Bone marrow (tissue), 2 donors: ENCODE measurements around the gene COA1.
A peak's percentile ranks its signal among the peaks of the same experiment; 100 is the strongest.
"Not testable (repeated sequence)": the region's sequence is repeated elsewhere in the genome, so short reads cannot be mapped to it uniquely, and the experiment has no call there.

Source experiments
- DNase-seq, 2 donors: peaks; one replicate each; lab custom pipeline; 2025; lab: John Stamatoyannopoulos, UW

COA1 gene

GRCh38 chr7:43689115-43689514 is 40.2 kb downstream of the COA1 start:
- no peak for DNase-seq

GRCh38 chr7:43687866-43688265 is 41.5 kb downstream of the COA1 start:
- DNase-seq = not testable (repeated sequence)

DNA sequence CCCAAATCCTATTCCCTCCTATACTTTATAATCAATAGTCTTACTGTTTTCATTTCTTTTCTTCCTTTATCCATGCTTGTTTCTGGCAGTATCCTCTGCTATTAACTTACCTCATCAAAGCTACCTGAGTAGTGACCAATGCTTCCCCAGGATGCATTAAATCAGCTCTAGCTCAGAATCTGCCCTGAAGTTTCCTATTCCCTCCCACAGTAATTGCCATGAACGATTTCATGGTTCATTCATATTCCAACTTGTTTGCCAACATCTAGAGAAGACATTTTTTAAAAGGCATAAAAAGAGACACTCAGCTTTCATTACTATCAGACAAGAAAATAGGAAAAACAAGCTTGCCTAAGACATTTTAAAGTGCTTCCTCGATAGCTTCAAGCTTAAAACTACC is 42.3 kb downstream of the COA1 start:
- no peak for DNase-seq

- DNase-seq = no peak
Measured at GRCh38 chr7:43680736-43681135, 48.6 kb downstream of the COA1 start.

DNA sequence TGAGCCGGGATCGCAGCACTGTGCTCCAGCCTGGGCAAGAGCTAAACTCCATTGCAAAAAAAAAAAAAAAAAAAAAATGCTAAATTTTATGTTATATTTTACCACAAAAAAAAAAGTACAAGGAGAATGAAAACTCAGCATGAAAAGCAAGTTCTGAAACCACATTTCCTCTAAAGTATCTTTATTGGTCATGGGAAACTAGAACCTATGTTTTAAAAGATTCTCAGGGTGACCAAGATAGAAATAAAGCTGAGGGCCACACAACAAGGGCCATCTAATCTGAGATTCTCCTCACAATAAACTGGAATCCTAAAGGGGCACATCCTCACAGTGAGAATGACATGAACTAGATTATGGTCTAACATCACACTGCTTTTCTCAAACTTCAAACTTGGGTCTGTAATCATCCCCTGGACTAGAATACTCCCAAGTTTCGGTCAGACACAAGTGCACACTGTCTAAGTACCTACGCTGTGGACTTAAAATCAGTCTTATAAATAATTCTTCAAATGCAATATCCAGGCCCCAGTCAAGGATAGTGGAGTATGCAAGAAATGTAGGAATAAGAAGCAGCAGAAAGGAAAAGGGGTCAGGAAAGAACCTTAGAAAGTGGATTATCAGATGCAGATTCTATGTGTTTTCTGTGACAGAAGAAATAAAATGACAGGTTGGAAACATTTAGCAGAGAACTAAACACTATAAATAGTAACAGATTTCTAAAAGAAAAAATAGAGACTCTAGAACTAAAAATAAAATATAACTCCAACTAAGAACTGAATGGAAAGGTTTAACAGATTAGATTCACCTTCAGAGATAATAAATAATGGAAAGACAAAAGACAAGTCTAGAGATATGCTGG is 49.9 kb downstream of the COA1 start:
- DNase-seq = no peak

DNA sequence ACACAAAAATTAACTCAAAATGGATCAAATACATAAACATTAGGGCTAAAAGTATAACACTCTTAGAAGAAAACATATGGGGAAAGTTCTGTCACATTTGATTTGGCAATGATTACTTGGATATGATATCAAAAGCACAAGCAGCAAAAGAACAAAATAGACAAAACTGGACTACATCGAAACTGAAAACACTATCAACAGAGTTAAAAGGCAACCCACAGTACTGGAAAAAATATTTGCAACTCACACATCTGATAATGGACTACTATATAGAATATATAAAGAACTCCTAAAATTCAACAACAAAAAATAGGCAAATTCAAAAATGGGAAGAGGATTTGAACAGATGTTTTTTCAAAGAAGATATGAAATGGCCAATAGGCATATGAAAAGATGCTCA is 51.0 kb downstream of the COA1 start:
- no peak for DNase-seq

DNA sequence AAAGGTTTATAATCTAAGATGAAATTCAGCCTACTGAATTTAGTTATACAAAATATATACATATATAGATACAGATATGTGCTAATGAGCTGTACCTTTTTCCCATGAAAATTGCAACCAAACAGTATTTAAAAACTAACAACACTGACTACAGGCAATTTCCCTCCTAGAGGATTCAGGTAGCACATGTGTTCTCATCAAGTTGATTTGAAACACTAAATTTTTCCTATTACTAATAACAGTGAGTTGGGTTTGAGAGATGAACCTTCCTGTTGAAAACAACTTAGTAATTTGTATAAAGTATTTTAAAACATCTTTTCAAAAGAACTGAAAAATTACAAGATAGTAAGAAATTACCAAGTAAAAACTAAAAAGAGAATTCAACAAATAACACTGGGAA is 51.5 kb downstream of the COA1 start:
- DNase-seq = no peak

- DNase-seq = no peak
Measured at GRCh38 chr7:43674559-43675436, 54.5 kb downstream of the COA1 start.

DNA sequence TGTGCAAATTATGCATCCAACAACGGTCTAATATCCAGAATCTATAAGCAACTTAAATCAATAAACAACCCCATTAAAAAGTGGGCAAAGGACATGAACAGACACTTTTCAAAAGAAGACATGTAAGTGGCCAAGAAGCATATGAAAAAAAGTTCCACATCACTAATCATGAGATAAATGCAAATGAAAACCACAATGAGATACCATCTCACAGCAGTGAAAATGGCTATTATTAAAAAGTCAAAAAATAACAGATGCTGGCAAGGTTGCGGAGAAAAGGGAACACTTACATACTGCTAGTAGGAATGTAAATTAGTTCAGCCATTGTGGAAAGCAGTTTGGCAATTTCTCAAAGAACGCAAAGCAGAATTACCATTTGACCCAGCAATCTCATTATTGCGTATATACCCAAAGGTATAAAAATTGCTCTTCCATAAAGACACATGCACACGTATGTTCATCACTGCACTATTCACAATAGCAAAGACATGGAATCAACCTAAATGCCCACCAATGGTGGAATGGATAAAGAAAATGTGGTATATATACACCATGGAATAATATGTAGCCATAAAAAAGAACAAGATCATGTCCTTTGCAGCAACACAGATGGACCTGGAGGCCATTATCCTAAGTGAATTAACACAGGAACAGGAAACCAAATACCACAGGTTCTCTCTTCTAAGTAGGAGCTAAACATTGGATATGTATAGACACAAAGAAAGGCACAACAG is 55.9 kb downstream of the COA1 start:
- not testable (repeated sequence) for DNase-seq

GRCh38 chr7:43671521-43671920 is 57.8 kb downstream of the COA1 start:
- DNase-seq = no peak

DNA sequence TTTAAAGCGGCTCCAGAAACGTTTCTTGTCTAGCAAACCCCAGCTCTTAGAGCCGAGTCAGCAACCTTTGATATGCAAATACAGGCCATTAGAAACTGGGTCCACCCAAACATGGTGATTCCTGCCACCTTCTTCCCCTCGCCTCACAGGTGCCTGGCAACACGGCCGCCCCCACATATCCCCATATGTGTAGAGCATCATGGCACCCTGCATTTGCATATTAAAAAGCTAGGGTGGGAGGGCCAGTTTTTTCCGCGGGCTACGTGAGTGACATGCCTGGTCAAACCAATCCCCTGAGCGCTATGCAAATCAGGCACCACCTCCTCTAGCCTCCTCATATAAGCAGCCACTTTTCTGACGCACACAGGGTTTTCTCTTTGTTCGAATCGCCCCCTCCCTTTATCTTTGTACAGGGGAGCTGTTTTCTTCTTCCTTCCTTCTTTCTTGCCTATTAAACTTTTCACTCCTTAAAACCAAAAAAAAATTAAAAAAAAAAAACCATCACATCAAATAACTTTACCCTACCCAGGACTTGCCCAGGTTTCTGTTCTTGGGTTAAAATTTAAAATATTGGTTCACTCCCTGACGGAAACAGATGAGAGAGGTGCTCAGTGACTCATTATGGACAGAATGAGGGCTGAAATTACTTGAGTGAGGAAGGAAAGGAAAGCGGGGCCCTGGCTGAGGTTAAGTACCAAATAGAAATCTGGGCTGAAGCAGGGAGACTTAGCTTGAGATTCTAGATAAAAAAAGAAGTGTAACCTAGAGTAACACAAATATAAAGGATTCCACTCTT is 59.8 kb downstream of the COA1 start:
- DNase-seq = peak in 1 of 2 donors; percentile 42

GRCh38 chr7:43668035-43668434 is 61.3 kb downstream of the COA1 start:
- no peak for DNase-seq

DNA sequence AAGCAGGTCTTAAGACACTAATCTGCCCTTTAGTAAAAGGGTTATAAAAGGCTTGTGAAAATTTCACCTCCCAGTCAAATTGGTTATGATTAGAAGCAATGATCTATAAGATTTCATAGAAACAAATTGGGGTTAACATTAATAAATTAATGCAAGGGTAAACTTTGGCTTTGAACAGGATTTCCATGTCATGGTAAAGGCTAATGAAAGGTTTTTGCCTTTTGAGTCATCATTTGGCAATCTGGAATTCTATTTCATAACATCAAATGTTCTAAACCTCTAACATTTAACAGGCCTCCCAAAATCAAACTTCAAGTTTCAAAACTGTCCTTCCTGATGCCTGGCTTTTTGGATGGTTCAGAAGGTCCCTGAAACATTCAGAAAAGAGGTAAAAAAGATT is 62.4 kb downstream of the COA1 start:
- DNase-seq = no peak

DNA sequence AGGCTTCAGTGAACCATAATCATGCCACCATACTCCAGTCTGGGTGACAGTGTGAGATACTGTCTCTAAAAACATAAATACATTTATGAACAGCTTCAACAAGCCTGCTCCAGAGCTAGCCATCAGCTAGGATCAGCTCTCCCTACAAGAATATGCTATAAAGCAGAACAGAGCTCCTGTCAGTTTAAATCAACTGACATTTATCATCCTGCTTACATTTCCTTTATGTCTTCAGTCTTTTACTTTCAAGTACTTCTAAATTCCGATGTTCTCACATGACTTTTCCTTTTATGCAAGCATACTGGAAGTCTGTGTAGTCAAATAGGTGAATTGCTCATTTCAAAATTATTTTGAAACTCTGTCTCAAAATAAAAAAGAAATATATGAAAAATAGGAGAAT is 64.6 kb downstream of the COA1 start:
- DNase-seq = no peak

GRCh38 chr7:43660141-43660540 is 69.2 kb downstream of the COA1 start:
- no peak for DNase-seq

GRCh38 chr7:43659549-43659896 is 69.8 kb downstream of the COA1 start:
- no peak for DNase-seq

- DNase-seq = no peak
Measured at GRCh38 chr7:43658718-43659548, 70.4 kb downstream of the COA1 start.

- no peak for DNase-seq
Measured at GRCh38 chr7:43656997-43657396, 72.3 kb downstream of the COA1 start.

- no peak for DNase-seq
Measured at GRCh38 chr7:43655584-43655983, 73.7 kb downstream of the COA1 start.

DNA sequence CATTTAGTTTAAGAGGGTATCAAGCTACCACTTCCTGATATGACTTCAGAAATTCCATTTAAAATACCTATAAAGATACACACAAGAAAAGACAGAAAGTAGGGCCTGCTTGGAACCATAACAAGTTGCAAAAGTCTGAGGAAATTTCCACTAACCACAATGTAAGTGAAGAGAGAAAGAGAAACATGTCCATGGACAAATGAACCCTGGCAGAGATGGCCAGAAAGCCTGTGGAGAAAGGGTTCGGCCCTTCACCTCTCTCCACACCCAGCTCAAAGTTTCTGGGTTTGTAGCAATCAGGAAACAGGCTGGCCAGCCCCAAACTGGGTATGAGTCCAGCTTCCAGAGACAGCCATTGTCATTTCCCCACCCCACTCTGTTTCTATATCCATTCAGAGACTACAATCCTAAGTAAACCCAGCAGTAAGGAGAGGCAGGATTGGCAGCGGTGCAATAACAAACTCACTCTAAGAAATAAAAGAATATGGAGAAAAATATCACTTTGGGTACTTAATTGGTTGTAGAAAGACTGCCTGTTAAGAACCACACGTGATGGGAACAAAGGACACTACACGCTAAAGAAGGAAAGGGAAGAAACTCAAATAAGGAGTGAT is 75.3 kb downstream of the COA1 start:
- no peak for DNase-seq
